ENCODE data around the gene LCLAT1.

- TF ChIP-seq, protein P1, sequence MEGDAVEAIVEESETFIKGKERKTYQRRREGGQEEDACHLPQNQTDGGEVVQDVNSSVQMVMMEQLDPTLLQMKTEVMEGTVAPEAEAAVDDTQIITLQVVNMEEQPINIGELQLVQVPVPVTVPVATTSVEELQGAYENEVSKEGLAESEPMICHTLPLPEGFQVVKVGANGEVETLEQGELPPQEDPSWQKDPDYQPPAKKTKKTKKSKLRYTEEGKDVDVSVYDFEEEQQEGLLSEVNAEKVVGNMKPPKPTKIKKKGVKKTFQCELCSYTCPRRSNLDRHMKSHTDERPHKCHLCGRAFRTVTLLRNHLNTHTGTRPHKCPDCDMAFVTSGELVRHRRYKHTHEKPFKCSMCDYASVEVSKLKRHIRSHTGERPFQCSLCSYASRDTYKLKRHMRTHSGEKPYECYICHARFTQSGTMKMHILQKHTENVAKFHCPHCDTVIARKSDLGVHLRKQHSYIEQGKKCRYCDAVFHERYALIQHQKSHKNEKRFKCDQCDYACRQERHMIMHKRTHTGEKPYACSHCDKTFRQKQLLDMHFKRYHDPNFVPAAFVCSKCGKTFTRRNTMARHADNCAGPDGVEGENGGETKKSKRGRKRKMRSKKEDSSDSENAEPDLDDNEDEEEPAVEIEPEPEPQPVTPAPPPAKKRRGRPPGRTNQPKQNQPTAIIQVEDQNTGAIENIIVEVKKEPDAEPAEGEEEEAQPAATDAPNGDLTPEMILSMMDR (IDR thresholded peaks at IDR 0.05) = no peak
- TF ChIP-seq POLR2A (IDR thresholded peaks at IDR 0.05) = no peak
Measured at GRCh38 chr2:30437809-30438548, 9.1 kb upstream of the LCLAT1 start.

Data from adrenal gland (tissue), 5 donors.